SH-SY5Y (cell line): Measurements from ENCODE around the gene SURF6.

ENCODE experiments used
- GATA2 ChIP-seq: IDR thresholded peaks from 2 replicates; pipeline ENCODE4 v1.6.1; 2011; ENCODE audit warnings: mild to moderate bottlenecking, low read depth, low read length
- GATA3 ChIP-seq: IDR thresholded peaks from 2 replicates; pipeline ENCODE4 v1.6.1; 2011; ENCODE audit warnings: low read depth, mild to moderate bottlenecking, low read length, moderate library complexity

GRCh38 chr9:133342069-133342406, 6.0 kb upstream of the SURF6 start:
- TF ChIP-seq GATA3 (no peak), GATA2 (no peak)
